HPDE6-E6E7 (cell line): ENCODE results near the gene MRPL40.

Experiments used
- DNase-seq: peaks from one replicate; pipeline ENCODE4 v3.0.0; 2011; ENCODE audit warnings: missing footprints; ENCODE audit errors: extremely low spot score

The MRPL40 gene

GRCh38 chr22:19432133-19432851 lies at the start of gene MRPL40:
MRPL40 (plus strand) TSS chr22:19432545; CDS start chr22:19432555, 10 bp downstream.
- peak; percentile 87 for DNase-seq

- no peak for DNase-seq
These were observed 49.1 kb upstream of the MRPL40 start for GRCh38 chr22:19383292-19383691.

DNA sequence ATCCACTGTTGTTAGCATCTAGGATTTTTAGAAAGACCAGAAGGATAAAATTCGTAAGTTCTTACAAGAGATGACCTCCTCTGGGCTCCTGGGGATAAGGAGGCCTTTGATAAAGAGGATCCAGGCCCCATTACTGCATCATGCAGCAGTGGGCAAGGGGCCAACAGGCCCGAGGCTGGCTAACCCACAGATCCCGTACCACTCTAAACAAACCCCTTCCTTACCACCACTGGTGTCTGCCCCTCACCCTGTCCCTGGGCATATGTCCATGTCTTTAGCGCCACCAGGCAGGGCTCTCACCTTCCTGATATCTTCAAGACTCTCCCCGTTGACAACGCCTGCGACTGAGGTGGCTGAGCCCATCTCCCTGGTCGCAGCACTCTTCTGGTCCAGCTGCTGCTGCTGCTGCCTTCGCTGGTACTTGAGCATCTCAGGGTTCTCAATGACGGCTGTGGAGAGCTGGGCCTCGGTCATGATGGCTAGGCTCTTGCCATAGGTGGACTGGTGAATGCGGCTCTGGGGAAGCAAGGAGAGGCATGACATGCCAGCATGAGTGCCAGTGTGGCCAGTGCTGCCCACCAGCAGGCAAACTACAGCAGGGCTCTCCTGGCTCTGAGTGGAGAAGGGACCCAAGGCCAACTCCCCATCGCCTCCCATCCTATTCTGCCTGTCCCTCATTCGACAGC lies 47.0 kb upstream of the MRPL40 start:
- DNase-seq = no peak

- DNase-seq = no peak
These were observed 46.1 kb upstream of the MRPL40 start for GRCh38 chr22:19386248-19386647.

- DNase-seq = no peak
These were observed 45.3 kb upstream of the MRPL40 start for GRCh38 chr22:19387038-19387437.

DNA sequence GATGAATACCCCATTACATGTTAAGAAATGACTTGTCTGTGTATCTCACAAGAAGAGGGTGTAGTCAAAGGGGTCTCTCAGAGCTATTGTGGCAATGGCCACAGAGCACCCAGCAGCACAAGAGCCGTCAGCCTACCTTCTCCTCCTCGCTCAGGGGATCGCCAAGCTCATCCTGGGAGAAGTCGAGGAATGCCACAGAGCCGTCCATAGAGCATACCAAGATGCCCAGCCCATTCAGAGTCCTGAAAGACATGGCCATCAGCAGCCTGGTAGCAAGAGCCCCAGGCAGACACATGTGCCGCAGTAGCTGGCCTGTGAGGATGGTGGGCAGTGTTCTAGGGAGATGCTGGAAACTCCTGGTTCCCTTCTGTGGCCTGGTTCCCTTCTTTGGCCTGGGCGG lies 44.8 kb upstream of the MRPL40 start:
- no peak for DNase-seq

- no peak for DNase-seq
These were observed 38.6 kb upstream of the MRPL40 start for GRCh38 chr22:19393704-19394103.

DNA sequence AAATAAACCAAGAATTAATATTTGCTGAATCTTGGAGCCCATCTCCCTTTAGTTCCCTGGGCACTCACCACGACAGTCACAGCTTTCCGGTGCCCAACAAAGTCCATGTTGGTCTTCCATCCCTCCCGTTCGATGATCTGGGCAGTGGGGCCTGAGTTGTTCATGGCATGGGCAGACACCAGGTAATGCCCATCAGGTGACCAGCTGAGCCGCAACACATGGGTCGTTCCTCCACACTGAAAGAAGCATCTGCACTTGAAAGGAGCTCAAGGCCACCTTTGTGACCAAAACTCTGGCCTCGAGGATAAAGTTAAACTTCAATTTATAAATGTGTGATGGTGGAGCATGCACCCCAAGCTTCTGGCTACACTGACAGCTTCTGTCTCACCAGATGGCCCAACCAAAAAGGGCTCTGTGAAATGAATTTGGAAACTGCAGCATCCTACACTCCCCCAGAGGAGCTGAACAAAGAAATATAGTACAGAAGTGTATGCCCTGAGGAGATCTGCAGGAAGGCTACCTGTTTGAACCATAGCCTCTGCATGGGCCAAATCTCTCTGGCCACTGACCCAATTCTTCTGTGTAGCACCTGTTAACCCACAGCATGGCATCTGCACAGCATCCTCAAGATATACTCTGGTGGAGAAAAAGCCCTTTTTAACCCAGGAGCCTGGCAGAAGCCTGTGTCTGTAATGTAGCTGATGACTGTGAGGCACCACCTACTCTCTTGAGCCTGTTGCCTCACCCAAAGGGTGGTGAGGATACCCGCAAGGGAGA lies 37.9 kb upstream of the MRPL40 start:
- DNase-seq = no peak

DNA sequence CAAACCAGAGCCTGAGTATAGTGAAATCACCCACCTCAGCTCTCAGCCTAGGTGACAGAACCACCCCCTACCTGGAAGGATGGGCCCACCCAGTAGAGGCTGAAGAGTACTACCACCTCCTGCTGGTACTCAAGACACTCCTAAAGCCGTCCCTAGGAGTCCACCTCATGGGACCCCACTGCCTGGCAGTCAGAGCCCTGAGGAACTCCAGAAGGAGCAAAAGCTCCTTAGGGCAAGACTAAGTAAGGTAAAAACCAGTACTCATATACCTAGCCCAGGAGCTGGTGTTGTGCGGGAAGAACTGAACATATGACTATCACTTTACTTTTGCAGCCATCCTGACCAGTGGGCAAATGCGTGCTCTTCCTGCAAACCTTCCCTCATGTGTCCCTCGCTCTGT lies 37.1 kb upstream of the MRPL40 start:
- no peak for DNase-seq

DNA sequence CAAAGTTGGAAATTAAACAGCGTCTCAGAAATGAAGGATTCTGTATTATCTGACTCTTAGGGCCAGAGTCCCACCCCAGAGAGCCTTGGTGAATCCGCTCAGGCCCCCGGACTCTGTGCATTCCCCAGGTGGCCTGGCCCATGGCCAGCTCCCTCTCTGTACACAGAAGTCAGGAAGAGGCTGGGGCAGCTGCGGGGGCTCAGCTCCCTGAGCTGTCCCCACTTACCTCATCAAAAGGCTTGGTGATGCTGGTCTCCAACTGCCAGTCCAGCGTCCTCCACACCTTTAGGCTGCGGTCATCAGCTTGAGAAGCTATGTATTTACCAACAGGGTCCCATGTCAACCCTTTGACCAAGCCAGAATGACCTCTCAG lies 35.8 kb upstream of the MRPL40 start:
- DNase-seq = no peak

GRCh38 chr22:19396934-19397733 lies 35.2 kb upstream of the MRPL40 start:
- DNase-seq = no peak

- no peak for DNase-seq
These were observed 34.6 kb upstream of the MRPL40 start for GRCh38 chr22:19397734-19398104.

GRCh38 chr22:19398206-19398605 lies 34.1 kb upstream of the MRPL40 start:
- DNase-seq = no peak

DNA sequence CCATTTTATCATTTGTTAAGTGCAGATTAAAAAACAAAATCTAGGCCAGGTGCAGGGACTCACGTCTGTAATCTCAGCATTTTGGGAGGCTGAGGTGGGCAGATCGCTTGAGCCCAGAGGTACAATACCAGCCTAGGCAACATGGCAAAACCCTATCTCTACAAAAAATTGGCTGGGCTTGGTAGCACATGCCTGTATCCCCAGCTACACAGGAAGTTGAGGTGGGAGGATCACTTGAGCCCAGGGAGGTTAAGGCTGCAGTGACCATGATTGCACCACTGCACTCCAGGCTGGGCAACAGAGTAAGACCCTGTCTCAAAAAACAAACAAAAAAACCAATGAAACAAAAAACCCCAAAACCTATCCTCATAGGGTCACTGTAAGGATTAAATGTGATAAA lies 33.7 kb upstream of the MRPL40 start:
- DNase-seq = no peak

GRCh38 chr22:19400881-19401280 lies 31.5 kb upstream of the MRPL40 start:
- DNase-seq = no peak

- DNase-seq = no peak
These were observed 30.9 kb upstream of the MRPL40 start for GRCh38 chr22:19401483-19401882.

- DNase-seq = no peak
These were observed 29.6 kb upstream of the MRPL40 start for GRCh38 chr22:19402642-19403191.

GRCh38 chr22:19404676-19405075 lies 27.7 kb upstream of the MRPL40 start:
- DNase-seq = no peak

DNA sequence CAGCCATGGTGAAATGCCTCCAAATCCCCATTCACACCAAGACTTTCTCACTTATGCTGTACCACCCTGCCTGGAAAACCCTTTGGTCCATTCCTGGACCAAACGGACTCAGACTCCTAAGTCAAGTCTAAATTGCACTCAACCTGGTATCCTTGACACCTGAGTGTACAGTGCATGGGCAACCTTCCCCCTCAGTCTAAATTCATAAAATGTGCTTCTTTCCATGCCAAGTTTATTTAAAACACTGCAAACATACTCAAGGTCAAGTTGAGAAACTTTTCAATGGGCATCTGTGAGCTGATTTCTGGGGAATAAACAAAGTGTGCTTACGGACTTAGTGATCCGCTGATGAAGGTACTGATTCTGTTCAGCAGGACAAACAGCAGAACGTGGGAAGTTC lies 27.2 kb upstream of the MRPL40 start:
- DNase-seq = no peak

GRCh38 chr22:19405652-19406051 lies 26.7 kb upstream of the MRPL40 start:
- no peak for DNase-seq

DNA sequence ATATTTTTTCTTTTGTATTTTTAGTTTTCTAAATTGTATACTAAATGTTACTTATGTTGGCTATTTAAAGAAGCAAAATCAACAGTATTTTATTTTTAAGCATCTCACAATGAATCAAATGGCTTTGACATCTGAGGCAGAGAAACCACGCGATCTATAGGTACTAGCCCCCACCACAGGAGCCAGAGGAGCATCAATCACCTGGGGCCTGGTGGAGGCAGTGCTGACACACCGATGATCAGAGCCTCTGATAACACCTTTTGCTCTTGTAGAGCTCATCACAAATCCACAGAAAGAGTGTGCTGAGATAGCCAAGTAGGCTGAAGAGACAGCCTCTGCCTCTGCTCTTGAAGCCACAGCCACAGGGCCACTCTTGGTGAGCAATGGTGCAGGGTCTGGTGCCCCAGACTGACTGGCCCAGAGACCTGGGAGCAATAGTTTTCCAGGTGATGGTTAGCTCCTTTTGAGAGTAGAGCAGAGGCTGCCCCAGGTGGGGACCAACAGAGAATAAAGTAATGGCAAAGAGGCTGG lies 26.0 kb upstream of the MRPL40 start:
- DNase-seq = no peak
